Thyroid gland (tissue), 4 donors: Measurements from ENCODE around the gene PROK1. TPM values are rescaled to one million over a fixed set of nuclear protein-coding genes. Genes with fewer than 3 reads are reported as not detected.

Source experiments
- DNase-seq, 2 donors: peaks; one replicate each; pipeline ENCODE4 v3.0.0-alpha.2; 2019
- H3K27ac ChIP-seq, 3 donors: fragments of 200-600 bp; sonication (generic); 1 replicate in 2 of 3; 2 replicates in 1 of 3; pipeline ENCODE4 v1.5.1; 2016 to 2019; ENCODE audit warnings: mild to moderate bottlenecking in 1 of 3, moderate library complexity in 1 of 3
- H3K27me3 ChIP-seq: fragments of 200-600 bp; sonication (generic); one replicate; pipeline ENCODE4 v1.5.1; 2019
- H3K36me3 ChIP-seq, 2 donors: fragments of 200-600 bp; sonication (generic); one replicate each; pipeline ENCODE4 v1.5.1; 2016 to 2019
- H3K4me1 ChIP-seq, 2 donors: fragments of 200-600 bp; sonication (generic); one replicate each; pipeline ENCODE4 v1.5.1; 2017 to 2019
- H3K4me3 ChIP-seq, 3 donors: fragments of 200-600 bp; sonication (generic); replicated peaks in 1 of 3; 1 replicate in 2 of 3; 2 replicates in 1 of 3; pipeline ENCODE4 v1.5.1; 2016; ENCODE audit warnings: mild to moderate bottlenecking in 1 of 3
- H3K9me3 ChIP-seq: fragments of 200-600 bp; sonication (generic); one replicate; pipeline ENCODE4 v1.5.1; 2017
- POLR2A ChIP-seq, 2 donors: fragments of 450-650 bp; IDR thresholded peaks; one replicate each; pipeline ENCODE4 v1.6.1; 2017; ENCODE audit warnings: antibody characterized with exemption in 2 of 2, mild to moderate bottlenecking in 2 of 2, moderate library complexity in 1 of 2
- WGBS, 2 donors: methylation state at CpG; one replicate each; pipeline ENCODE4 v1.1.5; 2017; 5-methylcytosine and 5-hydroxymethylcytosine counted together
- intact Hi-C: fragments of 100-400 bp; cut with DNase I; formaldehyde crosslinking; loops from one replicate; pipeline ENCODE4 v1.15.1; 2023
- total RNA-seq, 4 donors: library from RNA; depleted of rRNA; stranded (reverse); fragments of >200 nt; gene quantifications; one replicate each; pipeline ENCODE4 v1.2.3, GENCODE V29; 2016
- TF ChIP-seq, protein P1 (sequence below), 6 experiments: fragments of 200-600 bp in 3 of 6; fragments of 450-650 bp in 3 of 6; sonication (generic) in 3 of 6; IDR thresholded peaks; one replicate each; pipeline ENCODE4 v1.5.1; 2016 to 2019; ENCODE audit warnings: antibody characterized with exemption in 6 of 6, mild to moderate bottlenecking in 2 of 6, inconsistent platforms in 1 of 6, moderate library complexity in 1 of 6

The PROK1 gene
- total RNA-seq, 4 donors from 2014 or later, result 0.33 TPM; not detected in 3

DNA sequence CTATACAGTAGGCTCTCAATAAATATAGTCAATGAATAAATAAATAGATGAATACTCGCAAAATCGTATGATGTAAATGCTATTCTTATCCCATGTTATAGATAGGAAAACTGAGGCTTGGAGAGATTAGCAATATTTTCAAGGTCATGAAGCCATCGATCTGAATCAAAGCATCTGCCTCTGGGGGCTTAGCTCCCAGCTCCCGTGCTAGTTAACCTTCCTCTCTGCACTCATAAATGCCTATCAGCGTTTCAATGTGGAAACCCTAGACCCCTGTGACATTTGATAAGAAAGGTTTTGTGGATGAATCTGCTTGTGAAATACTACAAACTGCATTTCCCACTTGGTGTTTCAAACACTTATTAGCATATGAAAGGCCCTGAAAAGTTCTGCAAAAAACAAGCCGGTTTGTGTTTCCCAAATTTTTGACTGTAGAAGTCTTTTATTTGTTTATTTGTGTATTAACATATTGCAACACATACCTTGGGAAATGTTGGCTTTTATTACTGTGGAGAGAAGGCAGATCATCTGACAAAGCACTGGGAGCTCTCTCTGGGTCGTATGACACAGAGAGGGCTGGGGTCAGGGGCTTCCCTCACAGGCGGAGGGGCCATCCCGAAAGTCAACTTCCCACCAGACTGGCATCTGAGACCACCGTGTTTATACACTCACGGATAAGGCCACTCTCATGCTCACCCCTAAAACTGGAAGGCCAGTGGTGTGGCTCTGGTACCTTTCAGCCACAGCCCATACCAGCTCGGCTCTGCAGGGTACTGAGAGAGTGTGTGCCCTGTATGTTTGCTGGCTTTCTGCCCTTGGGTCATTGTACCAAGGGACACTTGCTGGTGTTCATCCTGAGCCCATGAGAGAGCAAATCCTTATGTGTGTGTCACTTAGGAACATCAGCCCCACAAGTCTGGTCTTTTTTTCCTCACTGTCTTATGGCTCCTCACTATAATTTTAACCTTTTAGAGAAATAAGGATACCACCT lies 993 bp upstream of the PROK1 start:
- 59 to 69% methylated on average over 11 to 12 of the region's 12 CpGs for WGBS, 2 donors
- H3K4me1 ChIP-seq, result no peaks in the 10 kb centered on the region
- TF ChIP-seq POLR2A (IDR thresholded peaks at IDR 0.05), result no peak
- TF ChIP-seq, protein P1, sequence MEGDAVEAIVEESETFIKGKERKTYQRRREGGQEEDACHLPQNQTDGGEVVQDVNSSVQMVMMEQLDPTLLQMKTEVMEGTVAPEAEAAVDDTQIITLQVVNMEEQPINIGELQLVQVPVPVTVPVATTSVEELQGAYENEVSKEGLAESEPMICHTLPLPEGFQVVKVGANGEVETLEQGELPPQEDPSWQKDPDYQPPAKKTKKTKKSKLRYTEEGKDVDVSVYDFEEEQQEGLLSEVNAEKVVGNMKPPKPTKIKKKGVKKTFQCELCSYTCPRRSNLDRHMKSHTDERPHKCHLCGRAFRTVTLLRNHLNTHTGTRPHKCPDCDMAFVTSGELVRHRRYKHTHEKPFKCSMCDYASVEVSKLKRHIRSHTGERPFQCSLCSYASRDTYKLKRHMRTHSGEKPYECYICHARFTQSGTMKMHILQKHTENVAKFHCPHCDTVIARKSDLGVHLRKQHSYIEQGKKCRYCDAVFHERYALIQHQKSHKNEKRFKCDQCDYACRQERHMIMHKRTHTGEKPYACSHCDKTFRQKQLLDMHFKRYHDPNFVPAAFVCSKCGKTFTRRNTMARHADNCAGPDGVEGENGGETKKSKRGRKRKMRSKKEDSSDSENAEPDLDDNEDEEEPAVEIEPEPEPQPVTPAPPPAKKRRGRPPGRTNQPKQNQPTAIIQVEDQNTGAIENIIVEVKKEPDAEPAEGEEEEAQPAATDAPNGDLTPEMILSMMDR (IDR thresholded peaks at IDR 0.05), result no peak
- no peak overlapping the region for H3K27ac ChIP-seq
- intact Hi-C loops, result no loop called here
- H3K9me3 ChIP-seq, result no peaks in the 10 kb centered on the region
- no peak overlapping the region for H3K4me3 ChIP-seq
- no peak for DNase-seq
- H3K36me3 ChIP-seq, result no peaks in the 10 kb centered on the region
- no peaks in the 10 kb centered on the region for H3K27me3 ChIP-seq

DNA sequence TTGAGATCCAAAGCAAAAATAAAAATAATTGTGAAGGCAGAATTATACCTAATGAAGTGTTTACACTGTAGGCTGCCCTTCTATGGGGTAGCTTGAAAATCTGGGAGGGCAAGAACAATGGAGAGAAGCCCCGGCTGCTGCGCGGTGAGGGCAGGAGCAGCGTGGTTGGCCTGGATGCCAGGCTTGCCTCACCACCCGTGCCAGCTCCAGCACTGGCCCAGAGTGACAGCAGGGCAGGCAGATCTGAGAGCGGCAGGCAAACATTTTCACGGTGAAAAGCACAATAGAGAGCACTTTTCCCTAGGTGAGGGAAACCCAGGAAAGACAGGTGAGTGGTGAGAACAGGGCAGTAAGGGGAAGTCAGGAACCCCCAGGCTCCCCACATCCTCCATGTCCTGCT lies 1.4 kb downstream of the PROK1 start:
- H3K4me3 ChIP-seq, result no peak overlapping the region
- no peaks in the 10 kb centered on the region for H3K36me3 ChIP-seq
- DNase-seq, result peak in 1 of 2 donors; percentile 22
- no peaks in the 10 kb centered on the region for H3K4me1 ChIP-seq
- TF ChIP-seq POLR2A (IDR thresholded peaks at IDR 0.05), result no peak
- TF ChIP-seq, protein P1 (IDR thresholded peaks at IDR 0.05), result no peak
- H3K27me3 ChIP-seq, result no peaks in the 10 kb centered on the region
- no peaks in the 10 kb centered on the region for H3K9me3 ChIP-seq
- H3K27ac ChIP-seq, result no peak overlapping the region
- whole genome bisulfite sequencing, 2 donors, result 55 to 59% methylated on average over 7 of the region's 7 CpGs
- intact Hi-C loops, result no loop called here

DNA sequence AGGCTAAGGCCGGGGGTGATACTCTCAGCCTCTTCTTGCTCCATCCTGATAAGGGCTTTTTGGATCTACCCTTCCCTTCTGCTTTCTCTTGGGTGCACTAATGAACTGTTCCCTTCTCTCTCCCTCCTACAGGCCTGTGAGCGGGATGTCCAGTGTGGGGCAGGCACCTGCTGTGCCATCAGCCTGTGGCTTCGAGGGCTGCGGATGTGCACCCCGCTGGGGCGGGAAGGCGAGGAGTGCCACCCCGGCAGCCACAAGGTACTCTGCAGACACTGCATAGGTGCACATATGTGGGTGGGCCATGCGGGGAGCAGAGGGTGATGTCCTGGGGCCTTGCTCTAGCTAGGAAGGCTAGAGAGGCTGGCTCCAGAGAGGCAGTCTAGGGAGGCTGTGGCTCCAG lies 2.9 kb downstream of the PROK1 start:
- 88 to 90% methylated on average over 9 of the region's 9 CpGs for WGBS, 2 donors
- no peak for TF ChIP-seq POLR2A (IDR thresholded peaks at IDR 0.05)
- TF ChIP-seq, protein P1 (IDR thresholded peaks at IDR 0.05), result no peak
- no peak overlapping the region for H3K27ac ChIP-seq
- no peak for DNase-seq
- intact Hi-C loops, result no loop called here
- H3K4me3 ChIP-seq, result no peak overlapping the region
- H3K36me3 ChIP-seq, result no peaks in the 10 kb centered on the region
- H3K4me1 ChIP-seq, result no peaks in the 10 kb centered on the region
- H3K27me3 ChIP-seq, result no peaks in the 10 kb centered on the region
- H3K9me3 ChIP-seq, result no peaks in the 10 kb centered on the region

DNA sequence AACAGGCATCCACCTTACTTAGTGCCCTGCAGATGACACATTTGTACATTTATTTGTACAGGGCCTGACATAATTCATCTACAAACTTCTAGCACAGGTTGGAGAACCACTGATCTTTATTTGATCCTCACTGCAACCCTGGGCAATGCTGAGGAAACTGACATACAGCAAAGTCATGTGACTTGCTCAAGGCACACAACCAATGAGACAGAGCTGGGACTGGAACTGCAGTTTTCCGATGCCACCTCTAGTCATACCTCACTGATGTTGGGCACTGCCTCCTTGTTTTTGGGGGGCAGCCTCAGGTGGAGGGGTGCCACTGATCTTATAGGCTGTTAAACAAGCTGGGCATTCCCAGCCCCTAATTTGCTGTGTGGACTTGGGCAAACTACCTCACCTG lies 3.4 kb downstream of the PROK1 start:
- intact Hi-C loops, result no loop called here
- H3K27me3 ChIP-seq, result no peaks in the 10 kb centered on the region
- no peaks in the 10 kb centered on the region for H3K36me3 ChIP-seq
- no peak overlapping the region for H3K4me3 ChIP-seq
- WGBS, 2 donors, result 100% methylated on average over 1 of the region's 1 CpG; no CpG with 5 or more reads in 1 of the 2 donors
- no peak for DNase-seq
- no peak for TF ChIP-seq POLR2A (IDR thresholded peaks at IDR 0.05)
- H3K27ac ChIP-seq, result no peak overlapping the region
- H3K4me1 ChIP-seq, result no peaks in the 10 kb centered on the region
- no peaks in the 10 kb centered on the region for H3K9me3 ChIP-seq

DNA sequence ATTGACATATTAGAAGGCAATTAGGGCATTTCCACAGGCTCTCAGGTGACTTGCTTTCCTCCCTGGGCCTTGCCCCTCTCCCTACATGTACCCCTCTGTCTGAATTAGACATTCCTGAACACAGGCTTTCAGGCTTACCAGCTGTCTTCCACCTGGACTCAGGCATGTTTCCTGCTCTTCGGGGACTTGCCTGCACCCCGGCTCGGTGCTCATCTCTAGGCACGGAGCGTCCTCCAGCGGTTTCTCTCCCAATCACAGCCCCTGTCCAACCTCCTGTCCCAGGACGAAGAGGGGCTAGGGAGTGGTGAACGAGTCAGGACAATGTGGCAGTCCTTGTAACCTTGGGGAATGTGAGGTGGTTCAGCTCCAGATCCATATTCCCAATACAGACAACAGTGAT lies 4.2 kb downstream of the PROK1 start:
- no peak for DNase-seq
- no peaks in the 10 kb centered on the region for H3K9me3 ChIP-seq
- 46 to 67% methylated on average over 8 of the region's 8 CpGs for WGBS, 2 donors
- H3K27ac ChIP-seq, result no peak overlapping the region
- no peak for TF ChIP-seq POLR2A (IDR thresholded peaks at IDR 0.05)
- TF ChIP-seq, protein P1 (IDR thresholded peaks at IDR 0.05), result no peak
- no peaks in the 10 kb centered on the region for H3K36me3 ChIP-seq
- intact Hi-C loops, result no loop called here
- H3K4me3 ChIP-seq, result no peak overlapping the region
- H3K27me3 ChIP-seq, result no peaks in the 10 kb centered on the region
- no peaks in the 10 kb centered on the region for H3K4me1 ChIP-seq
